ENCODE measurements around the gene YPEL4. TPM values are rescaled to one million over a fixed set of nuclear protein-coding genes. Genes with fewer than 3 reads are reported as not detected.
A peak's percentile ranks its signal among the peaks of the same experiment; 100 is the strongest.

YPEL4 gene
- total RNA-seq, 1 donor from 2014 or later = under 0.01 TPM

- no peak for DNase-seq (ENCODE audit: low read depth in 2 of 2)
Observed at GRCh38 chr11:57651408-57651807, 1.7 kb upstream of the YPEL4 start.

GRCh38 chr11:57650739-57651090, 1.0 kb upstream of the YPEL4 start:
- DNase-seq (ENCODE audit: low read depth in 2 of 2) = no peak

GRCh38 chr11:57648801-57649735, 644 bp downstream of the YPEL4 start:
- DNase-seq (ENCODE audit: low read depth in 2 of 2) = no peak

- DNase-seq (ENCODE audit: low read depth in 2 of 2) = no peak
Observed at GRCh38 chr11:57647960-57648800, 1.5 kb downstream of the YPEL4 start.

GRCh38 chr11:57647372-57647771, 2.3 kb downstream of the YPEL4 start:
- DNase-seq (ENCODE audit: low read depth in 2 of 2) = no peak

GRCh38 chr11:57646799-57647303, 2.9 kb downstream of the YPEL4 start:
- DNase-seq (ENCODE audit: low read depth in 2 of 2) = no peak

DNA sequence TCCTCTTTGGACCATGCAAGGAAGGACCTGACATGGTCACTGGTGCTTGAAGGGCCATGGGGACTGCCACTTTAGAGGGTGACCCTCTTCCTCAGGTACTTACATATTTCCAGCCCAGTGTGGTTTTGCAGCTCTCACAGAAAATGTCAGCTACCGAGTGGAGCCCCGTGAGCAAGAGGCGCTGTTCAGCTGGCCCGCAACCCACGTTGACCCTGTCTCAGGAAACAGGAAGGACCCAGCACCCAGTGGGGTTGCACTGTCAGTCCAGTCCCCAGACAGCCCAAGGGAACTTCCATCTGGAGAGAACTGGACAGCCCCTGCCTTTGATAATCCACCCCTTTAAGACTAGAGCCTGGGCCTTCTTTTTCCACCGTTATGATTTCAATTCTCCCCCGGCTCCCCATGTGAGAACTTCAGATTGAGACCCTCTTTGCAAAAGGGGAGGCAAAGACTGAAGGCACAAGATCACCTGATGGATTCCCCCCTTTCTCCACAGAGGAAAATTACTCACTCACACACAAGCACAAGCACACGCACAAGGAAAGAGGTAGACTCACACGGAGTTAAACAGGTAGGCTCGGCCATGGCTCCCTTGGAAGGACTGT, 3.4 kb downstream of the YPEL4 start:
- no peak for DNase-seq (ENCODE audit: low read depth in 2 of 2)

DNA sequence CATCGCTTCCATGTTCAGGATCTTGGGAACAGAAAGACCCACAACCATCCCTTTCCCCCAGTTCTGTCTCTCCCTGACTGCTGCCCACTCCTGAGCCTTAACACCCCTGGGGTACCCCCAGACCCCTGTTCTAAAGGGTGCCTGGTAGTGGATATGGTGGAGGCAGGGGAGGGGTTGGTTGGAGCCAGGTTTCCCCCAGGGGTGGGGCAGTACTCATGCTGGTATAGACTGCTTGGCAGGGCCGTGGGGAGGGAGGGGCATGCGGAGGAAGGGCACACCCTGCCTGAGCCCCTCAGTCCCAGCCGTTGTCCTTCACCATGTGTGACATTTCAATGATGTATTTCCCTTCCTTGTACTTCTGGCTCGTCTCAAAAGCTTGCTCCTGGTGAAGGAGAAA, 4.0 kb downstream of the YPEL4 start:
- no peak for DNase-seq (ENCODE audit: low read depth in 2 of 2)

- DNase-seq (ENCODE audit: low read depth in 2 of 2) = peak; percentile 73 to 85
Observed at GRCh38 chr11:57644748-57645688, 4.7 kb downstream of the YPEL4 start.

DNA sequence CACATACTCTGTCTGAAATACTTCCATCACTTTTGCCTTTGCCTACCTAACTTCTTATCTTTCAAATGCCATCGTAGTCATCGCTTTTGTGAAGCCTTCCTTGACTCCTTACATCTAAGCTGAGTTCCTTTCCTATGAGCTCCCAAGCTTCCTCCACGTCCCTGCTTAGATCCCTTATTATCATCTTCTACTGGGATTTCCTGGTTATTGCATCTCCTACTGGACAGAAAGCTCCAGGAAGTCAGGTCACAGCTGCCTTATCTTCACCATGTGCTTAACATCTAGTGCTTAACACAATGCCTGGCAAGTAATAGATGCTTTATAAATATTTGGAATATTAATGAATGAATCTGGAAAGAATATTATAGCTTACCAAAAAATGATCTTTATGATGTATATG, 5.9 kb downstream of the YPEL4 start:
- DNase-seq (ENCODE audit: low read depth in 2 of 2) = peak in 1 of 2 donors; percentile 30

DNA sequence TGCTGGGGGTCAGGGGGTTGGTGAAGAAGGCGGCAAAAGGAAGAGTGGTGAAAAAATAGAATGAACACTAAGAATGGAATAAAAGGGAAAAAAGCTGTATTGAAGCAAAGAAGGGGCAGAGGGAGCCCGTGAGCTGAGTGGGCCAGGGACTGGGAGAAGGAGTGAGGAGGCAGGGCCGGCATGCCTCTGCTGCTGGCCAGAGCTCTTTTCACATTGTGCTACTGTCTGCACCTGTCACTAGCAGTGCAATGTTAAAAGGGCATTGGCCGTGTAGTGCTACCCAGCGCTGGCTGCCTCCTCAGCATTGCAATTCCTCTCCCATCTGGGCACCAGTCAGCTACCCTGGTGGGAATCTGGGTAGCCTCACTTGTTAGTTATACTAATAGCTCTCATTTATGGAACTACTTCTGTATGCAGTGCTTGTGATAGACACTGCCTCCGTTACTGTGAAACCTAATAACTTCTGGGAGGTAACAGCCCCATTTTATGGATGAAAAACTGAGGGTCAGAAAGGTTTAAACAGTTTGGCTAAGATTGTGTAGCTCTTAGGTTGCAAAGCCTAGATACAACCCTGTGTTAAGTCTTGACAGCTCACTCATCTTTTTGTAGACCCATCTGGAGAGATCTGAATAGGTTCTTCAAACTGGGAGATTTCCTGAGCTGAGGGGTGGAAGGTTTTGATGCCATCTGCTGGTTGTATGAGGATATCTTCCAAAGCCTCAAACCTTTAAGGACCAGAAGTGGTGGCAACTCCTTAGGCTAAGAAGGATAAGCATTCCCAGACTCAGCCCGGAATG, 8.5 kb downstream of the YPEL4 start:
- peak; percentile 38 to 70 for DNase-seq (ENCODE audit: low read depth in 2 of 2)

GRCh38 chr11:57640068-57640800, 9.5 kb downstream of the YPEL4 start:
- no peak for DNase-seq (ENCODE audit: low read depth in 2 of 2)

- DNase-seq (ENCODE audit: low read depth in 2 of 2) = no peak
Observed at GRCh38 chr11:57639321-57640067, 10.2 kb downstream of the YPEL4 start.

DNA sequence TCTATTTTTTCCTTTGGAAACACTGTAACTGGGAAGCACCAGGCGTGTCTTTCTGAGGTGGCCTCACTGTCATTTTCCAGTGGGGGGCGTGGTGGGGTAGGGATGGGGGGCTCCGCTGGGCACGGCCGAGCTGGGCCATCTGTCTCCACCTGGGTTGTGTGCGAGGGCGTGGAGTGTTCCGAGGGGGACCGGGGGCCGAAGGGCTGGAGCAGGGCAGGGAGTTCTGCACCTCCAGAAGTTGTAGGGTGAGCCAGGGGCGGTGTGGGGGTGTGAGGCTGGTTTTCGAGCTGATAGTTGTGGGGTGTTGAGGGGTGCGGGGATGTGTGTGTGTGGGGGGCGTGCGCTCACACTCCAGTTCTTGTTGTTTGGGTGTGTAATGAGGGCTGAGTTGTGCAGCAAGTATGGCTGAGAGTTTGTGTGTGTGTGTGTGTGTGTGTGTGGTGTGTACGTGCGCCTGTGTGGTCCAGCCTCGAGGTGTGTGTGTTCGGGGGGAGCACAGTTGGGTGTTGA, 10.8 kb downstream of the YPEL4 start:
- DNase-seq (ENCODE audit: low read depth in 2 of 2) = peak; percentile 29 to 32

- peak; percentile 77 to 80 for DNase-seq (ENCODE audit: low read depth in 2 of 2)
Observed at GRCh38 chr11:57638005-57638781, 11.5 kb downstream of the YPEL4 start.

- no peak for DNase-seq (ENCODE audit: low read depth in 2 of 2)
Observed at GRCh38 chr11:57637626-57638004, 12.1 kb downstream of the YPEL4 start.

GRCh38 chr11:57635246-57635645, 14.5 kb downstream of the YPEL4 start:
- DNase-seq (ENCODE audit: low read depth in 2 of 2) = no peak
